ENCODE data around the gene MYH15. TPM values are rescaled to one million over a fixed set of nuclear protein-coding genes. Genes with fewer than 3 reads are reported as not detected.

The MYH15 gene
- total RNA-seq, 1 donor from 2014 or later: 0.77 TPM

- Mint-ChIP-seq H3K4me3 (no peak overlapping the region), H3K36me3 (no peaks in the 10 kb centered on the region), H3K4me1 (ENCODE audit: unreplicated experiment) (peaks cover 6% of the 10 kb centered on the region), H3K27ac (no peak overlapping the region), H3K9me3 (peaks cover 3% of the 10 kb centered on the region), H3K27me3 (no peaks in the 10 kb centered on the region)
- no peak for DNase-seq (ENCODE audit: extremely low spot score, unreplicated experiment)
- no peak for TF ChIP-seq CTCF (conservative IDR thresholded peaks at IDR 0.05)
Measured at GRCh38 chr3:108528459-108529252, 18.3 kb upstream of the MYH15 start.

GRCh38 chr3:108527817-108528216 lies 17.4 kb upstream of the MYH15 start:
- Mint-ChIP-seq H3K27ac (no peak overlapping the region), H3K4me3 (no peak overlapping the region), H3K9me3 (peaks cover 3% of the 10 kb centered on the region), H3K36me3 (no peaks in the 10 kb centered on the region), H3K4me1 (ENCODE audit: unreplicated experiment) (peaks cover 6% of the 10 kb centered on the region), H3K27me3 (no peaks in the 10 kb centered on the region)
- no peak for TF ChIP-seq CTCF (conservative IDR thresholded peaks at IDR 0.05)
- no peak for DNase-seq (ENCODE audit: extremely low spot score, unreplicated experiment)

GRCh38 chr3:108527109-108527508 lies 16.7 kb upstream of the MYH15 start:
- Mint-ChIP-seq H3K4me3 (no peak overlapping the region), H3K27me3 (no peaks in the 10 kb centered on the region), H3K9me3 (peaks cover 3% of the 10 kb centered on the region), H3K36me3 (no peaks in the 10 kb centered on the region), H3K27ac (no peak overlapping the region), H3K4me1 (ENCODE audit: unreplicated experiment) (peaks cover 6% of the 10 kb centered on the region)
- no peak for TF ChIP-seq CTCF (conservative IDR thresholded peaks at IDR 0.05)
- no peak for DNase-seq (ENCODE audit: extremely low spot score, unreplicated experiment)

GRCh38 chr3:108525971-108526370 lies 15.6 kb upstream of the MYH15 start:
- Mint-ChIP-seq H3K27ac (no peak overlapping the region), H3K9me3 (peaks cover 3% of the 10 kb centered on the region), H3K36me3 (no peaks in the 10 kb centered on the region), H3K27me3 (no peaks in the 10 kb centered on the region), H3K4me1 (ENCODE audit: unreplicated experiment) (peaks cover 12% of the 10 kb centered on the region), H3K4me3 (no peak overlapping the region)
- TF ChIP-seq CTCF (conservative IDR thresholded peaks at IDR 0.05): no peak
- no peak for DNase-seq (ENCODE audit: extremely low spot score, unreplicated experiment)

- Mint-ChIP-seq H3K36me3 (no peaks in the 10 kb centered on the region), H3K27ac (no peak overlapping the region), H3K27me3 (no peaks in the 10 kb centered on the region), H3K4me3 (no peak overlapping the region), H3K9me3 (peaks cover 3% of the 10 kb centered on the region), H3K4me1 (ENCODE audit: unreplicated experiment) (peaks cover 12% of the 10 kb centered on the region)
- TF ChIP-seq CTCF (conservative IDR thresholded peaks at IDR 0.05): no peak
- no peak for DNase-seq (ENCODE audit: extremely low spot score, unreplicated experiment)
Measured at GRCh38 chr3:108525256-108525655, 14.9 kb upstream of the MYH15 start.

All from type B pancreatic cell (in vitro differentiated cells).